NCI-H82 (cell line): Measurements from ENCODE around the gene UBB.

Experiments used
- DNase-seq: peaks from one replicate; lab custom pipeline; 2025; lab: John Stamatoyannopoulos, UW

UBB gene

GRCh38 chr17:16380640-16381495 lies at the start of gene UBB:
UBB (plus strand) TSS chr17:16381091; CDS start chr17:16381908, 817 bp downstream.
- DNase-seq = no peak

- no peak for DNase-seq
These were observed 42.5 kb upstream of the UBB start for GRCh38 chr17:16338391-16338790.

- no peak for DNase-seq
These were observed 41.5 kb upstream of the UBB start for GRCh38 chr17:16339402-16339801.

- DNase-seq = no peak
These were observed 40.9 kb upstream of the UBB start for GRCh38 chr17:16339959-16340358.

- DNase-seq = peak; percentile 45
These were observed 37.9 kb upstream of the UBB start for GRCh38 chr17:16342979-16343378.

- no peak for DNase-seq
These were observed 37.3 kb upstream of the UBB start for GRCh38 chr17:16343569-16343968.

DNA sequence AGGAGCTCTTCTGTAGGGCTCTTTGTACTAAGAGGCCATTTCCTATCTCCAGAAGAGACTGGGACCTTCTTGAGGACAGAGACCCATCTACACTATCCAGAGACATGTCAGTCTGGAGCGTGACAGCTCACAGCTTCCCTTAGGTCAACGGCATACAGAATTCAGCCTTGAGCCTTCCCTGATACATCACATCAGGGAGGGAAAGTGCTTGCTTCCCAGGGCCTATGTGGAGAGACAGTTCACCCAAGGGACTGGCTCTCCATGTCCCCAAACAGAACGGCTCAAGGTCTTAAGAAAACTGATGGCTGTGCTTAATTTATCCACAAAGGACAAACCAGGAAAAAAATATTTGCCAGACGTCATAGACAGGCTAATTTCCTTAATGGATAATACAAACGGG lies 35.3 kb upstream of the UBB start:
- no peak for DNase-seq

DNA sequence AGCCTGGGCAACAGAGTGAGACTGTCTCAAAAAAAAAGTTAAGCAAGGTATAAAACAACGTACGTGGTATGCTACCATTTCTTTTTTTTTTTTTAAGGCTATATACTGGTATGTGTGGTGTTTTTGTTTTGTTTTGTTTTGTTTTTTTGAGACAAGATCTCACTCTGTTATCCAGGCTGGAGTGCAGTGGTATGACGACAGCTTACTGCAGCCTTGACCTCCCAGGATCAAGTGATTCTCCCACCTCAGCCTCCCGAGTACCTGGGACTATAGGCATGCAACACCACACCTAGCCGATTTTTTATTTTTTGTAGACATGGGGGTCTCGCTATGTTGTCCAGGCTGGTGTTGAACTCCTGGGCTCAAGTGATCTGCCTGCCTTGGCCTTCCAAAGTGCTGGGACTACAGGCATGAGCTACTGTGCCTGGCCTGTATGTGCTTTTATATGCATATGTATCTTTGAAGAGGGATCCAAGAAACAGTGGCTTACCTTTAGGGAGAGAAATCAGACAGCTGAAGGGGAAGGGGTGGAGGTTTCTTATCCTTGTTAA lies 34.1 kb upstream of the UBB start:
- DNase-seq = no peak

DNA sequence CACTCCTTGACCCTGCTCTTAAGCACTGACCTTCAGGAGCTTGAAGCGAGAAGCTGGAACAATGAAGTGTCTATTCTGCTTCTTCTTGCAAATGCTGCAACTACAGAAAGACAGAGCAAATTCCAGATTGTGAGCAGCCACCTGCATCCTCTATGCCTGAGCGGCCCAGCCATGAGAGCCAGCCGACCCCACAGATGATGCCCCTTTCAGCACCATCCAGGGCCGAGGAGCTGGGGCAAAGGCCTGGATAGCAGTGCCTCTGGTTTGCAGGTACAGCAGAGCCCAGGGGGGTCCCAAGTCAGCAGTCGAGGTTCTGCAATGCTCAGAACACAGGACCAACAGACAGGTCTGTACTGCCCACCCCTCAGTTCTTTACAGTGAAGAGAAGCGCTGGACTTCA lies 32.3 kb upstream of the UBB start:
- no peak for DNase-seq

DNA sequence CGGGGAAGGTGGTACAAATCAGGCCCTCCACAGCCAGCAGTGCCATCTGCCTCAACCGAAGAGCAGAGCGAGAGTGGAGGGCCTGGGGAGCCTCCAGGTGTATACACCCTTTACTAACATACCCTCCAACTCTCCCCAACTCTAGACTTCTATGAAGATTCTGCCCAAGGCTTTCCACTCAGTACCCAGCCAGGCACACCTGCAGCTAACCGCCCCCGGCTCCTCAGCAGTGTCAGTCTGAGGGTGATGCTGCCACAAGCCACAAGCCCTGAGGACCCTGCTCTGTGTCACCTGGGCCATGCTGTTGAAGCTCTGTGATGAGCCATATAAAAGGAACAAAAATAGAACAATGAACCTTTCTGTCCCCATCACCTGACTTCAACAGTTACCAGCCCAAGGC lies 31.5 kb upstream of the UBB start:
- no peak for DNase-seq

DNA sequence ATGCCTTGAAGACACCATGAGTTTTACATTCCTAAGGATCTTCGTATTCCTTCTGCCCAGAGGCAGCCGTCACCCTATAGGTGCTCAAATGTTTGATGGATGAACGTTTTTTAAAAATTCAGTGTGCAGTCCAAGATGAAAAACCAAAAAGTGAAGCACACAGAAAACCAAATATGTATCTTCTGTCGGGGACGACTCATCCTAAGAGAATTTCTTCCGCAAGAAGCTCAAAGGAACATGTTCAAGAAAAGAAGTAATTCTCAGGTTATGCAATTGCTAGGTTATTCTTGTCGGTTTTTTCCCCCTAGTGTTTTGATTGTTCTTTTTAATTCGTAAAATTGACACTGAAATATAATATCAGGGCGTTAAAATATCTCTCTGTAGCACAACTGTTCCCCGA lies 29.1 kb upstream of the UBB start:
- no peak for DNase-seq

DNA sequence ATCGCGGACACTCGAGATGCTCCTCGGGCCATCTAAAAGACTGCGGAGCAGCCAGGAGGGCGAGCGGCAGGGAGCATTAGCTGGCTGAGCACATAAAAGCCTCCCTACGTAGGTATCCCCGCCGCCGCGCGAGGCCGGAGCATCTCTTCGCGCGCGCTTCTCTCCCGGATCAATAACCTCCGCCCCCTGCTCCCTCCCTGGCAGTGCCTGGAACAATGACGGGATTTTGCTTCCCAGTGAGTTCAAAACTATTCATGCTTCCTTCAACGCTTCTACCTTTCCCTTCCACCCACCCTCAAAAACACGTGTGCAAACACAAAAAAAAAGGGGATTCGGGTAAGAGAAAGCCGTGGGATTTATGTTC lies 28.6 kb upstream of the UBB start:
- peak; percentile 93 for DNase-seq

DNA sequence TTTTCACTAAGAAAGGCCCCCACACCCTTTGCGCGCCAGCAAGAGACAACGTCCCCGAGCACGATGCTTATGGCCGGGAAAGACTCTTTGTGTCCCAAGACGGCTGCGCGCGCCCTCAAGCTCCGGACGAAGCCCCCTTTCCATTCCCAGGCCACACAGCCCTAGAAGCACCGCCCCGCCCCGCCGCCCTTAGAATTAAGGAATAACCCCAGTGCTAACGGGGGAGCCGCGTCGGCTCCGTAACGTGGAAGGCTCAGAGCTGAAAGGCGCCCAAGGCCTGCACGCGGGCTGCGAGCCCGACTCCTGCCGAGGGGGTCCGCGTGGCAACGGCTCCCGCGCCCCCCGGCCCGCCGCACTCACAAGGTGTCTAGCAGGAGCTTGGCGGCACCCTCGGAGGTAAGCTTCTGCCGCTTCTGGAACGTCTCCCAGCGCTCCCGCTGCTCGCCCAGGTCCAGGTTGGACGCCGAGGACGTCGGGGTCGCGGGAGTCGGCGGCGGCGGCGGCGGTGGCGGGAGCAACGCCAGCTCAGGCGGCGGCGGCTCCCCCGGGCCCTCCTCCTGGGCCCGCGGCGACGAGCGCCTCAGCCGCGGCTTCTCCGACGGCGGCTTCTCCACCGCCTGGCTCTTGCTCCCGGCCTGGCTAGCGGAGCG lies 28.1 kb upstream of the UBB start:
- peak; percentile 86 for DNase-seq

DNA sequence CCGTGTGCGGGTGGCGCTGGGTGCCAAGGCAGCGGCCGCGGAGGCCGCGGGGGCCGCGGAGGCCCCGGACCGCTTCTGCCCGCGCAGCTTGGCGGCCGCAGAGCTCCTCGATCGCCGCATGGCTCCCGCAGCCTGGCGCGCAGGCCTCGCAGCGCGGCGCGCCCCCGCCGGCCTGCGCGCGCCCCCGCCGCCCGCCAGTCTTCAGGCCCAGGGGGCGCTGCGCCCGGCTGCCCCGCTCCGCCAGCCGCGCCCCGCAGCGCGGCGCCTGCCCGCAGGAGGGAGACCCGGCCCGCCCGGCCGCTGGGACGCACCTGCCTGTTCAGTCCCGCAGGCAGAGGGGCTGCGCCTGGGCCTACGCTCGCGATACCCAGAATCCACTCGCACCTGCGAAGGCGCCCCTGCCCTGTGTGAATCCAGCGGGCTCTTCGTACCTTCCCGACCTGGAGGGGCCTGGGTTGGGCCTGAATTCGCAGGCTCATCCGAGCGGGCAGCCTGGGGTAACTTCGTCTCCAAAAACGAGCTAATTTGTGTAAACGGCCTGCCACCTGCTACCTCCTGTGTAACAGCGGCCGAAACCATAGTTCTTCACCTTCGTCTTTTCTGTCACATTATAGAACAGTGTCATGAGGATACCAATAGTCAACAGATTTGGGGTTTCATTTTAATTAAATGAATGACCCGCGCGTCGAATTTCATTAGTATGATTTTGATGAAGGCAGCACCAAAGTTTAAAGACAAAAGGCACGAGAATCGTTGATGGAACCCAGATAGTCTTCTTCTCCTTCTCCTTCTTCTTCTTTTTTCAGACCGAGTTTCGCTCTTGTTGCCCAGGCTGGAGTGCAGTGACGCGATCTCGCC lies 27.3 kb upstream of the UBB start, which contains the start of gene CENPV:
TSS of gene CENPV (minus strand) at position 153 of the 858 bp plus-strand sequence. CDS start at position 120, 33 bp downstream.
- peak; percentile 76 for DNase-seq

GRCh38 chr17:16354585-16354984 lies 26.3 kb upstream of the UBB start:
- DNase-seq = no peak

GRCh38 chr17:16358394-16358793 lies 22.5 kb upstream of the UBB start:
- DNase-seq = no peak

- no peak for DNase-seq
These were observed 19.0 kb upstream of the UBB start for GRCh38 chr17:16361874-16362273.

DNA sequence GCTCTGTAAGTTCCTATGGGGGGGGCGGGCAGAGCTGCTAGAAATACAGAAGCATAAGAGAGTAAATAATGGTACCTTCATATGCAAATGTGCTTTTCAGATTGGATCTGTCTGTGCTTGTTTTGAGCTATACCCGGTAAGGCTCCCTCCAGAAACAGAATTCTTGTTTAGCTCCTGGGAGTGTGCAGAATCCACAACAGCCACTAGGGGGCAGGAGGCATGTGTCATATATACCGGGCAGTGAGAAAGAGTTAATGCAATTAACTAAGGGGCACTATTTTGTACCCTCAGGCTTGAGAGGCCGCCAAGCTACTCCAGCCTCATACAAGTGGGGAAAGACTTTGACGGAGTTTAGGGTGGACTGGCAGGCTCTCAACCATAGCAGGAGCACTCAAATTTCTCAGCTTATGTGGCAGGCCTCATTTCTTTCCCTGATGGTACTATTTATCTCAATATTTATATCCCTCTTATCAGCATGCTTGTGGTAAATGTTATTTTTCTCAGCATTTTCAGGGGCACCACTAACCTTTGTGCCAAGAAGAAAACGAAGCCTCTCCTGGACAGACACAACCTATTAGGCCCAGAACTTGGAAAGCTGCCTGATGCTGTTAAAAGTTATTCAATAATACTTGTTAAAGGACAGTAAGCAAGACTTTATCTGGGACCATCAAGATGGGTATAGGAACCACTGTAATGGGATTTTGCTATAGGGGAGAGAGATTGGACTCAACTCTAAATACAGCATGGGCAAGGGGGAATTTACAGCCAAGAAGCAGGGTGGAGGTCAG lies 16.9 kb upstream of the UBB start:
- DNase-seq = peak; percentile 93

DNA sequence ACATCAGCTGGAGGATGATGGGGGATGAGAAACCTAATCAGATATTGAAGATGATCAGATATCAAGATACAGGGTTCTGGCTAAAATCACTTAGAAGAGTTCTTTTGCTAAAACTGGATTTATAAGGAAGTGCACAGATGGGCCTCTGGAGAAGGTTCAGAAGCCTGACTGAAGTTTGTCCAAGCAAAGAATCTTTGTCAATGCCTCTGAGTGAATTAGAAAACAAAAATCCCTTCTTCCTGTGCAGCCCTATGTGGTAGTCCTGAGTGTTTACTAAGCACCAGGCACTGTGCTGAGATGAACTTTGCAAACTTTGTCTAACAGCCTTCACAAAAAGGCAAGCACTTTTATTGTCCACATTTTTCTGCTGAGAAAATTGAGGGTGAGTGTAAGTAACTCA lies 16.3 kb upstream of the UBB start:
- DNase-seq = no peak

DNA sequence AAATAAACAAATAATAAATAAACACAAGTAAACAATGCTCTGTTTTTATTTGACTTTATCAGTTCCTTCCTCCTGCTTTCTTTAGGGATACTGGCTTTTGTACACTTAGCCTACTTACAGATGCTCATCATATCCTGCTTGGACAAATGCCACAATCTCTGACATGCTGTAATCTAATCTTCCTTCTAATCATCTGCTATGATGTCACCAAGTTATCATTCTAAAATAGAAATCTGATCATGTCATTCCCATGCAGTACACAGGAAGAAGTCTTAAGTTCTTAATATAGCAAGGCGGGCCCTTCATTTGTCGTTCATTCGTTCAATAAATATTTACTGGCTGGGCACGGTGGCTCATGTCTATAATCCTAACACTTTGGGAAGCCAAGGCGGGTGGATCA lies 9.1 kb upstream of the UBB start:
- DNase-seq = no peak

DNA sequence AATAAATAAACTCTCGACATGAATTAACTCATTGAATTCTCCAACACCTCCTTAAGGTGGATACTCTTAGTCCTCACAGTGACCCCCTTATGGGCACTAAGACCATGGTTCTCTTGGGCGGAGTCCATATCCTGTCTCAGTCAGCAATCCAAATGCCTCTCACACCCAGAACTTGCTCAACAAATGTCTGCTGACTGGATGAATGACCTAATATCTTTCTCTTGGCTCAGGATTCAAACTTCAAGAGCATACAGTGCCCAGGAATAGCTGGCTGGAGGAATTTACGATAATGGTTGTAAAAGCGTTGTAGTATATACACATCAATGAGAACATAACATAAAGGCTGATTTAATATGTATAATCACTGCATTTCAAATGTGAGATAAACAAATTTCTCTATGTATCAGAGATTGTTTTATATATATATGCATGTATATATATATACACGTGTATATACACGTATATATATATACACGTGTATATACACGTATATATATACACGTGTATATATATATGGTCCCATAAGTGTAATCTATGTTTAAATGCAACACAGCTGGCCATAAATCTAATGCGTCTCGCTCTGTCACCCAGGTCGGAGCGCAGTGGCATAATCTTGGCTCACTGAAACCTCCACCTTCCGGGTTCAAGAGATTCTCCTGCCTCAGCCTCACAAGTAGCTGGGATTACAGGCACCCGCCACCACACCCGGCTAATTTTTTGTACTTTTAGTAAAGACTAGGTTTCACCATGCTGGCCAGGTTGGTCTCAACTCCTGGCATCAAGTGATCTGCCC lies 6.5 kb upstream of the UBB start:
- DNase-seq = no peak
